Measurements from ENCODE around the gene RPS6KB2.

The RPS6KB2 gene

DNA sequence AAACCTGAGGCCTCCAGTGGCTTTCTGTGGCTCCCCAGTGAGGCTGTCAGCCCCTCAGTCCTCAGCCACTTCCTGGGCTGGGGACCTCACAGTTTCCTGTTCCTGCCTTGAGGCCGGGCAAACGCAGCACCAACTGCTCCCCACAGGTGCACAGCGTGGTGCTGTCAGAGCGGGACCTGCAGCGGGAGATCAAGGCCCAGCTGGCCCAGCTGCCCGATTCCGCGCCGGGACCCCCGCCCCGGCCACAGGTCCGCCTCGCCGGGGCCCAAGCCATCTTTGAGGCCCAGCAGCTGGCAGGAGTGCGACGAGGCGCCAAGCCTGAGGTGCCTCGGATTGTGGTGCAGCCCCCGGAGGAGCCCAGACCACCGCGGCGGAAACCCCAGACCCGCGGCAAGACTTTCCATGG is 19.0 kb upstream of the RPS6KB2 start:
- TF ChIP-seq, protein P1, sequence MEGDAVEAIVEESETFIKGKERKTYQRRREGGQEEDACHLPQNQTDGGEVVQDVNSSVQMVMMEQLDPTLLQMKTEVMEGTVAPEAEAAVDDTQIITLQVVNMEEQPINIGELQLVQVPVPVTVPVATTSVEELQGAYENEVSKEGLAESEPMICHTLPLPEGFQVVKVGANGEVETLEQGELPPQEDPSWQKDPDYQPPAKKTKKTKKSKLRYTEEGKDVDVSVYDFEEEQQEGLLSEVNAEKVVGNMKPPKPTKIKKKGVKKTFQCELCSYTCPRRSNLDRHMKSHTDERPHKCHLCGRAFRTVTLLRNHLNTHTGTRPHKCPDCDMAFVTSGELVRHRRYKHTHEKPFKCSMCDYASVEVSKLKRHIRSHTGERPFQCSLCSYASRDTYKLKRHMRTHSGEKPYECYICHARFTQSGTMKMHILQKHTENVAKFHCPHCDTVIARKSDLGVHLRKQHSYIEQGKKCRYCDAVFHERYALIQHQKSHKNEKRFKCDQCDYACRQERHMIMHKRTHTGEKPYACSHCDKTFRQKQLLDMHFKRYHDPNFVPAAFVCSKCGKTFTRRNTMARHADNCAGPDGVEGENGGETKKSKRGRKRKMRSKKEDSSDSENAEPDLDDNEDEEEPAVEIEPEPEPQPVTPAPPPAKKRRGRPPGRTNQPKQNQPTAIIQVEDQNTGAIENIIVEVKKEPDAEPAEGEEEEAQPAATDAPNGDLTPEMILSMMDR (IDR thresholded peaks at IDR 0.05; ENCODE audit: low read depth, low read length), result no peak
- no peak for DNase-seq (ENCODE audit: extremely low read depth, low read depth)

DNA sequence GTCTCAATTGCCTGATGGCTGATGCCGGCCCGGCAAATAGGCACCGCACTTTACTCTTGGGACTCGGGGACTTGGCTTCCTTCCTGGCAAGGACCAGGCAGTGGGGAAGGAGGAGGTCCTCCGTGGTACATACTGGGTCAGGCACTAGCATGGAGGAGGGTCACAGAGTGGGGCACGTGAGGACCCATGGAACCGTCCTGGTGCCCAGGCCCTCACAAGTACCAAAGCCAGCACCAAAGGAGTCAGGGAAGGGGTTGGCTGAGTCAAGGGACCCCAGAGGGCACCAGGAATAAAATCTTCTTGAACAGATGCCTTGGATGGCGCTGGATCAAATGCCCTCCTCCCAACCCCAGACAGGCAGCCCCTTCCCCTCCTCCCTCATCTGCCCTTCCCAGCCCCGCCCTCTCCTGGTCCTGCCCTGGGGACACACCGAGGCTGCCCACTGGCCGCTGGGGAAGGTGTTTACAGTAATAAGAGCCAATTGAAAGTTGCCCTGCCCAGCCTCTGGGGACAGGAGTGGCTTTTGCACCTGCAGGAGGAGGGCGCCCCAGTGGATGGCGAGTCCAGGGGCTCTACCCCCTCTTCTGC is 18.4 kb upstream of the RPS6KB2 start:
- no peak for DNase-seq (ENCODE audit: extremely low read depth, low read depth)

DNA sequence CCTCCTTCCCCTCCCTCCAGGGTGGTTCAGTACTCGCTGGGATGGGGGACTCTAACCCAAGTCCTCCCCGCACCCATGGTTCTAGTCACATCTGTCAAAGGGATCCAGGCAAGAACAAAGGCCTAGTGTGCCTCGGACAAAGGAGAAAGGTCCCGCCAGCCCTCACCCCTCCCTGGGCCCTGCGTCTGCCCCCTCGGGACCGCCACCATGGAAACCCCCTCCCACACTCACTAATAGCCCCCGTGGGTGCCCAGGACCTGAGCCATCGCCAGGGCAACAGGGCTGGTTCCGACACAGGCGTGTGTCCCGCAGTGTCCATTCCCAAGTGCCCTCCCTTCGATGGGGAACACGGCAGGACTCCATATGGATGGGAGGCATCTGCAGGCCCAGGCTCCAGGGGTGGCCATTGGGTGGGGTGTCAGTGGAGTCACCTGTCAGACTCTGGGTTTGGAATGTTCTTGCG is 17.9 kb upstream of the RPS6KB2 start:
- DNase-seq (ENCODE audit: extremely low read depth, low read depth), result no peak
- TF ChIP-seq, protein P1 (IDR thresholded peaks at IDR 0.05; ENCODE audit: low read depth, low read length), result no peak

More for the DNA sequence above, 18.4 kb upstream of the RPS6KB2 start:
- TF ChIP-seq, protein P1 (IDR thresholded peaks at IDR 0.05; ENCODE audit: low read depth, low read length), result no peak

DNA sequence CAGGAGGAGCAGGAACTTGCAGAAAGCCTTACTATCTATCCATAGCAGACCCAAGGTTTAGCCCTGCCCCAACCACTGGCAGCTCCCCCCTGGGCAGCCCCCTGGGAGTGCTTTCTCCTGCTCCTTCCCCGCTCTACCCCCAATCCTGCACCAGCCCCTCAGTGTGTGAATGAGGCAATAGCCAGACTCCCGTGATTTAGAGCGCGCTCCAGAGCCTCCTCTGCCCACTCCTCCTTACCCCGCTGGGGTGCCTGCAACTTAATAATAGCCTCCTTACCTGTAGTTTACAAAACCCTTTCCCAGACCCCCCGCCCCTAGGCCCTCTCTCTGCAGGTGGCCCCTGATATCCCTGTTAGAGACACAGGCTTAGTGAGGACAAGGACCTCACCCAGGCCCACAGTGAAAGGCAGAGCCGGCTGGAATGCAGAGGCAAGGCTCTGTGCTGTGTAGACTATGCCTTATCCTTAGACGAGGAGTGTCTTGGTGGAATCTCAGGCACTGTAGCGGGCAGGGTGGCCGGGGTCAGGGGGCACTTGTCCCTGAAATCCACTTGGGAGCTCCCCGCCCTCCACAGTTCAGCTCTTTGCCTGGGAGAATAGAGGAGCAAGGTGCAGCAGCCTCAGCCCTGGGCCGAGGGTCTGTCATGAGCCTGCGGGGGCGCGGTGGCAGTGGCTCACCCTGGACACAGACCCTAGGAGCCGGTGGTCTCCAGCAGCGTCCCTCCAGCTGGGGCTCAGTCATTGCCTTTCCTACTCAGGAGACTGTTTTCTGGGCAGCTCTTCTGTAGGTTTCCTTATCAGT is 17.1 kb upstream of the RPS6KB2 start:
- no peak for DNase-seq (ENCODE audit: extremely low read depth, low read depth)
- TF ChIP-seq, protein P1 (IDR thresholded peaks at IDR 0.05; ENCODE audit: low read depth, low read length), result no peak

DNA sequence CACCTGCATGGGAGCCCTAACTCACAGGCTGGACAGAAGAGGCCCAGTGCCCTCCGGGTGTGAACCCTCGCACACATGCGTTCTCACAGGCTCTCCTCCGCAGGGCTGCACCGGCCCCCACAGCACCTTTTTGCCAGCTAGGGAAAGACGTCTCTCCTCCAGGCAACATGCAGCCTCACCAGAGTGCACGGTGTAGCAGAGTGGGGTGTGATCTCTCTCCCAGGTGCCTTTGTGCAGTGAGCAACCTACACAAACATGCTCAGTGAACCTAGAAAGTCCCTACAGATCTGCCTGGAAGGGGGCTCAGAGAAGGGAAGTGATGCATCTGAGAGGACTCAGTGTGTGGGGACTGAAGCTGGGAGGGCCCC is 16.5 kb upstream of the RPS6KB2 start:
- TF ChIP-seq, protein P1 (IDR thresholded peaks at IDR 0.05; ENCODE audit: low read depth, low read length), result no peak

DNA sequence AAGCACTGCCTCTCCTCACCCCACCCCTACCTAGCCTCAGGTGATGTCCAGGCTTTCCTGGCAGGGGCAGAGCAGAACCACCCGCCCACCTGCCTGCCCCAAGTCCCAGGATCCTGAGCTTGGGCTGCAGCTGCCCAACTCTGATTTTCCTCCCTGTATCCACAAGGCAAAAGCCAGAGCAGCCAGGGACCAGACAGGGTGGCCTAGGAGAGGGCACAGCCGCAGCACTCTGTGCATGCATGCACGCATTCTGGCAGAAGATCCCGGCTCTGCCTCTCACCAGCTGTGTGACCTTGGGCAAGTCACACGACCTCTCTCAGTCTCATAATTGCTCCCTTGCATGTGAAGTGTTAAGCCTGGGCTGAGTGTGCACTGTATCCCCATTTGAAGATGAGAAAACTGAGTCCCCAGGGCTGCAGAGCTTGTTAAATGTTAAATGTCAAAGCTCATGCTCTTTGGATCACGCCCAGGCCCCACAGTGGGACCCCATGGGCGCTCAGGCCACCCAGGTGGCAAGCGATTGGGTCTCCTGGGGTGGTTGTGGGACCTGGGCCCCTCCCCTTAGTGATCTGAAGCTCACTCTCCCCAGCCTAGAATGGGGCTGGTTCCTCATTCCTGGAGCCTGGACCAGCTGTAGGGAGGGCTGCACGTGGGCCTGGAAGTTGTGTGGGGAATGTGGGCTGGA is 15.7 kb upstream of the RPS6KB2 start:
- TF ChIP-seq, protein P1 (IDR thresholded peaks at IDR 0.05; ENCODE audit: low read depth, low read length), result no peak
- DNase-seq (ENCODE audit: extremely low read depth, low read depth), result no peak

More for the DNA sequence above, 16.5 kb upstream of the RPS6KB2 start:
- no peak for DNase-seq (ENCODE audit: extremely low read depth, low read depth)
